A549 treated with dexamethasone at 1 μM for 4 hours (cell line): ENCODE data around the gene PLCB1. TPM values are rescaled to one million over a fixed set of nuclear protein-coding genes. Genes with fewer than 3 reads are reported as not detected.

ENCODE experiments used
- total RNA-seq: library from RNA; stranded (reverse); fragments of 200-300 nt; extraction: Qiagen RNA extraction; gene quantifications from 5 replicates; pipeline ENCODE4 v1.2.3, GENCODE V29; 2022

The PLCB1 gene
- 0.20 to 1.2 TPM (median 0.66 TPM) in 5 replicates for total RNA-seq

GRCh38 chr20:8131598-8132483 lies at the start of gene PLCB1:
Gene PLCB1, plus strand, starts transcription at chr20:8132266. Its CDS starts 386 bp downstream, at chr20:8132652.

Other genes starting within 250 kb of the PLCB1 start
- gene HAO1, start 191.8 kb upstream of the PLCB1 start, total RNA-seq: not detected in 5 replicates
- 17.6 to 21.1 TPM (median 20.2 TPM) in 5 replicates for gene TMX4, start 112.5 kb upstream of the PLCB1 start, total RNA-seq